CD4-positive, alpha-beta memory T cell (primary cell): Measurements from ENCODE around the gene C1orf74. TPM values are rescaled to one million over a fixed set of nuclear protein-coding genes. Genes with fewer than 3 reads are reported as not detected.
A peak's percentile ranks its signal among the peaks of the same experiment; 100 is the strongest.

Experiments
- CTCF ChIA-PET: fragments of 350-600 bp; sonication (Branson Sonifier 250); formaldehyde crosslinking; loops from one replicate; lab custom pipeline; 2021; ENCODE audit warnings: inconsistent platforms; ENCODE audit not compliant: partially characterized antibody; lab: Charles Lee
- POLR2A ChIA-PET: fragments of 350-600 bp; sonication (Branson Sonifier 250); formaldehyde crosslinking; loops from one replicate; lab custom pipeline; 2021; ENCODE audit not compliant: partially characterized antibody; lab: Charles Lee
- DNase-seq, 5 donors: peaks; one replicate each; pipeline versions ENCODE4 v3.0.0 to v3.0.0-alpha.2; 2020 to 2022; ENCODE audit warnings: mixed read lengths in 1 of 5
- H3K27ac ChIP-seq: one replicate; pipeline ENCODE4 v1.7.0; 2013; ENCODE audit warnings: low read depth, low read length
- H3K27me3 ChIP-seq: 2 replicates; pipeline ENCODE4 v1.7.0; 2013; ENCODE audit warnings: mild to moderate bottlenecking, low read length, moderate library complexity; ENCODE audit not compliant: insufficient read depth
- H3K36me3 ChIP-seq: 2 replicates; pipeline ENCODE4 v1.7.0; 2013; ENCODE audit warnings: mild to moderate bottlenecking, low read length, moderate library complexity; ENCODE audit not compliant: insufficient read depth
- H3K4me1 ChIP-seq: 2 replicates; pipeline ENCODE4 v1.7.0; 2013; ENCODE audit warnings: mild to moderate bottlenecking, low read length, moderate library complexity; ENCODE audit not compliant: insufficient read depth
- H3K4me3 ChIP-seq, 2 donors: one replicate each; pipeline ENCODE4 v1.7.0; 2013; ENCODE audit warnings: low read length in 2 of 2, mild to moderate bottlenecking in 1 of 2
- H3K9me3 ChIP-seq, 2 donors: one replicate each; pipeline ENCODE4 v1.7.0; 2013; ENCODE audit warnings: low read length in 2 of 2, control low read depth in 1 of 2; ENCODE audit not compliant: control insufficient read depth in 1 of 2
- H3K27ac Mint-ChIP-seq, 7 donors: one replicate each; pipeline ENCODE4 v1.8.0; 2020 to 2021; ENCODE audit warnings: mixed read lengths in 7 of 7, mild to moderate bottlenecking in 6 of 7, inconsistent platforms in 3 of 7, moderate library complexity in 3 of 7
- H3K27me3 Mint-ChIP-seq, 2 donors: one replicate each; pipeline ENCODE4 v1.8.0; 2020 to 2021; ENCODE audit warnings: mixed read lengths in 2 of 2
- H3K36me3 Mint-ChIP-seq, 2 donors: one replicate each; pipeline ENCODE4 v1.8.0; 2020 to 2021; ENCODE audit warnings: mixed read lengths in 2 of 2, inconsistent platforms in 1 of 2, mild to moderate bottlenecking in 1 of 2
- H3K4me1 Mint-ChIP-seq, 4 donors: one replicate each; pipeline ENCODE4 v1.8.0; 2020 to 2021; ENCODE audit warnings: mixed read lengths in 4 of 4, mild to moderate bottlenecking in 1 of 4
- H3K4me3 Mint-ChIP-seq, 8 donors: one replicate each; pipeline ENCODE4 v1.8.0; 2020 to 2021; ENCODE audit warnings: mixed read lengths in 8 of 8, mild to moderate bottlenecking in 7 of 8, moderate library complexity in 6 of 8, inconsistent platforms in 3 of 8
- H3K9me3 Mint-ChIP-seq, 8 donors: one replicate each; pipeline ENCODE4 v1.8.0; 2020 to 2021; ENCODE audit warnings: mixed read lengths in 8 of 8, mild to moderate bottlenecking in 5 of 8, inconsistent platforms in 3 of 8, moderate library complexity in 1 of 8
- intact Hi-C: fragments of 100-400 bp; cut with micrococcal nuclease; formaldehyde crosslinking; loops from one replicate; pipeline ENCODE4 v1.15.1; 2023
- polyA plus RNA-seq, 2 donors: library from polyadenylated mRNA; unstranded; fragments of 300-500 nt; fragmentation: Illumina TruSeq; gene quantifications; one replicate each; pipeline ENCODE4 v1.2.3, GENCODE V29; 2021
- total RNA-seq, 2 experiments: library from RNA; stranded (reverse); gene quantifications; one replicate each; pipeline ENCODE4 v1.2.3, GENCODE V29; 2021

The C1orf74 gene
- total and polyA plus RNA-seq, 4 experiments from 2014 or later, result 0.41 to 1.2 (median 1.2) TPM; not detected in 1

DNA sequence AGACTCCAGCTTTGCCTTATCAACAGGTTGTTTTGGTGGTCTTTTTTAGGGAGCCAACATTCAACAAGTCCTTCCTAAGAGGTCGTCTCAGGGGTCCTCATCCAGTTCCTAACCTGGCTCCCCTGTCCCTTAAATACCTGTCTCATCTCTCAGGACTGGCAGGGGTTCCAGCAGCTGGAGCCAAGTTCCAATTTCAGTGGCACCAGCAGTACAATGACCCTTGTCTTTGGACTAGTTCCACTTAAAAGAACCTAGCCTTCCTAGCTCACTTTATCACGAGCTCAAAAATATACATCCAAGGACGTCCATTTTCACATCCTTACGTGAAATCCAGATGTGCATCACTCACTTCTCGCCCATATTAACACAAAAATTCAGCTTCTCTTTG lies 47.2 kb downstream of the C1orf74 start:
- intact Hi-C loops, result no loop called here
- H3K9me3 Mint-ChIP-seq, result peaks cover 0 to 2% (median 0%) of the 10 kb centered on the region in 8 donors
- ChIA-PET POLR2A (interaction anchor here (0.9 kb wide), 1 partner anchor 9 kb away, joined by 3 read pairs; no protein-coding TSS in a partner anchor), CTCF (interaction anchor here (0.8 to 3.3 kb wide), 8 partner anchors 9 to 176 kb away, joined by 3 to 13 read pairs (median 4); no protein-coding TSS in a partner anchor)
- H3K4me3 Mint-ChIP-seq, result no peak overlapping the region
- H3K4me1 Mint-ChIP-seq, result peaks cover 4 to 9% (median 7%) of the 10 kb centered on the region in 4 donors
- peaks cover 6% of the 10 kb centered on the region for H3K4me1 ChIP-seq
- peaks cover 0 to 2% of the 10 kb centered on the region in 2 donors for H3K27me3 Mint-ChIP-seq
- H3K9me3 ChIP-seq, result no peaks in the 10 kb centered on the region
- no peak for DNase-seq
- H3K27ac ChIP-seq, result no peak overlapping the region
- peaks cover 0 to 8% of the 10 kb centered on the region in 2 donors for H3K36me3 Mint-ChIP-seq
- no peaks in the 10 kb centered on the region for H3K27me3 ChIP-seq
- no peaks in the 10 kb centered on the region for H3K36me3 ChIP-seq
- no peak overlapping the region for H3K27ac Mint-ChIP-seq
- H3K4me3 ChIP-seq, result no peak overlapping the region

DNA sequence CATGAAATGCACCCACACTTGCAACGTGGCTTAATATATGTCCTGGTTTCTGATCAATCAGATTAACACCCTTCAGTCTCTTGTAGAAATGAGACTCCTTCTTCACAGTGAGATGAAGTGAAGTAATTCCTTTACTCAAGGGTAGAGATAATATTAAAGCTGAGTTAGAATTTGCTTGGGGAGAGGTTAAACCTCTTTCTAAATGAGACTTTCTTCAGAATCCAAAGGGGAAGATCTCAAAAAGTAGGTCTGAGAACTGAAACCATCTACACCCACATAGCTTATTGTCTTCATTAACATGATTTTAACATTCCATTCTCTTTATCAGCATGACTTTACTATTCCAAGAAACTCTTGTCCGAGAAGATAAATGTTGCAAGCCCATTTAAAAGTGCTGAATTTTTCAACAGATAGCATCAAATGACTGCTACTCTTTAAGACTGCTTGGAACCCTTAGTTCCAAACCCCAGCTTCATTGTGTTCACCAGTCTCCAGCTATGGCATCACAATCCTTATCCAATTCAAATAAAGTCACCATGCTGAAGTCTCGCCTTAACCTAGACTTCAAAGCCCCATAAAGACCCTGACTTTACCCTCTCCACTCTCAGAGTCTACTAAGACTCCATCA lies 47.8 kb downstream of the C1orf74 start:
- ChIA-PET CTCF (interaction anchor here (0.8 to 3.3 kb wide), 7 partner anchors 9 to 175 kb away, joined by 3 to 13 read pairs (median 4); no protein-coding TSS in a partner anchor), POLR2A (interaction anchor here (0.9 to 1.2 kb wide), 2 partner anchors 9 to 19 kb away, joined by 3 read pairs; partner anchors contain the start of gene TRAF3IP3)
- Mint-ChIP-seq H3K4me3 (no peak overlapping the region), H3K27me3 (peaks cover 0 to 2% of the 10 kb centered on the region in 2 donors), H3K4me1 (peaks cover 0 to 4% (median 3%) of the 10 kb centered on the region in 4 donors), H3K9me3 (peaks cover 0 to 2% (median 0%) of the 10 kb centered on the region in 8 donors), H3K36me3 (peaks cover 0 to 8% of the 10 kb centered on the region in 2 donors), H3K27ac (no peak overlapping the region)
- intact Hi-C loops, result no loop called here
- Histone ChIP-seq H3K9me3 (no peaks in the 10 kb centered on the region), H3K4me1 (peaks cover under 1% of the 10 kb centered on the region), H3K36me3 (no peaks in the 10 kb centered on the region), H3K4me3 (no peak overlapping the region), H3K27me3 (no peaks in the 10 kb centered on the region), H3K27ac (no peak overlapping the region)
- DNase-seq, result no peak

GRCh38 chr1:209733409-209734192 lies 50.8 kb downstream of the C1orf74 start:
- Histone ChIP-seq H3K9me3 (no peaks in the 10 kb centered on the region), H3K36me3 (no peaks in the 10 kb centered on the region), H3K27me3 (no peaks in the 10 kb centered on the region), H3K4me1 (no peaks in the 10 kb centered on the region), H3K27ac (no peak overlapping the region), H3K4me3 (no peak overlapping the region)
- intact Hi-C loops, result no loop called here
- Mint-ChIP-seq H3K4me1 (peaks cover 0 to 3% (median 0%) of the 10 kb centered on the region in 4 donors), H3K4me3 (no peak overlapping the region), H3K9me3 (peaks cover 0 to 2% (median 0%) of the 10 kb centered on the region in 8 donors), H3K36me3 (peaks cover 0 to 8% of the 10 kb centered on the region in 2 donors), H3K27ac (peak overlapping the region in 1 of 7 donors; percentile 23), H3K27me3 (peaks cover 0 to 2% of the 10 kb centered on the region in 2 donors)
- DNase-seq, result no peak
- POLR2A ChIA-PET, result no interaction called here
- CTCF ChIA-PET, result interaction anchor here (1.1 to 3.3 kb wide), 5 partner anchors 9 to 159 kb away, joined by 3 to 11 read pairs (median 5); no protein-coding TSS in a partner anchor

DNA sequence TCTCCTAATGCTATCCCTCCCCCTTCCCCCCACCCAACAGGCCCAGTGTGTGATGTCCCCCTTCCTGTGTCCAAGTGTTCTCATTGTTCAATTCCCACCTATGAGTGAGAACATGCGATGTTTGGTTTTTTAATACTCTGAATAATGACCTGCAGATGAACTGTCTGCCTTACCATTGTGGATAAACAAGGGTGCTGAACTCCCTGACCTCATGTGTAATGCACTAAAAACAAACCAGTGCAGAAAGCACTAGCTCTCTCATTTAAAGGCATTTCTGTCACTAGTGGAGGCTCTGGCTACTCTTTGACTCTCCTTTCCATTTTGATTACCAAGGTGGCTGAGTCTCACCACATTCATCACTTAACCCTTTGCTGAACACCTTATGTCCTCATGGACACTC lies 51.6 kb downstream of the C1orf74 start:
- Histone ChIP-seq H3K27me3 (no peaks in the 10 kb centered on the region), H3K4me3 (no peak overlapping the region), H3K4me1 (no peaks in the 10 kb centered on the region), H3K27ac (no peak overlapping the region), H3K36me3 (no peaks in the 10 kb centered on the region), H3K9me3 (no peaks in the 10 kb centered on the region)
- intact Hi-C loops, result no loop called here
- DNase-seq, result no peak
- Mint-ChIP-seq H3K9me3 (peaks cover 0 to 2% (median 0%) of the 10 kb centered on the region in 8 donors), H3K27me3 (peaks cover 0 to 2% of the 10 kb centered on the region in 2 donors), H3K4me1 (peaks cover 0 to 3% (median 0%) of the 10 kb centered on the region in 4 donors), H3K36me3 (peaks cover 0 to 5% of the 10 kb centered on the region in 2 donors), H3K4me3 (no peak overlapping the region), H3K27ac (no peak overlapping the region)
- ChIA-PET POLR2A (no interaction called here), CTCF (no interaction called here)

- peaks cover 6 to 14% (median 8%) of the 10 kb centered on the region in 4 donors for H3K4me1 Mint-ChIP-seq
- no peak overlapping the region for H3K27ac ChIP-seq
- H3K9me3 Mint-ChIP-seq, result peaks cover 0 to 2% (median 0%) of the 10 kb centered on the region in 8 donors
- POLR2A ChIA-PET, result interaction anchor here (1.9 kb wide), 1 partner anchor 44 kb away, joined by 6 read pairs; no protein-coding TSS in a partner anchor
- no peaks in the 10 kb centered on the region for H3K27me3 ChIP-seq
- intact Hi-C loops, result no loop called here
- peaks cover 0 to 7% of the 10 kb centered on the region in 2 donors for H3K36me3 Mint-ChIP-seq
- CTCF ChIA-PET, result interaction anchor here (1.7 kb wide), 1 partner anchor 15 kb away, joined by 3 read pairs; no protein-coding TSS in a partner anchor
- H3K27ac Mint-ChIP-seq, result no peak overlapping the region
- no peaks in the 10 kb centered on the region for H3K9me3 ChIP-seq
- no peak overlapping the region for H3K4me3 Mint-ChIP-seq
- no peak overlapping the region for H3K4me3 ChIP-seq
- no peak for DNase-seq
- H3K4me1 ChIP-seq, result peaks cover 9% of the 10 kb centered on the region
- H3K27me3 Mint-ChIP-seq, result peaks cover 0 to 2% of the 10 kb centered on the region in 2 donors
- H3K36me3 ChIP-seq, result no peaks in the 10 kb centered on the region
Measured at GRCh38 chr1:209729436-209729835, 54.9 kb downstream of the C1orf74 start.

Other genes with a start within 250 kb of the C1orf74 start
- gene CAMK1G, start 200.8 kb downstream of the C1orf74 start, total RNA-seq, result not detected
- not detected for gene CAMK1G, start 200.8 kb downstream of the C1orf74 start, polyA plus RNA-seq
- under 1 TPM; 0.38 to 0.69 TPM for gene LAMB3, start 132.1 kb downstream of the C1orf74 start, total RNA-seq
- gene LAMB3, start 132.1 kb downstream of the C1orf74 start, polyA plus RNA-seq, result under 1 TPM in 1 of 2 donors, not detected in 1; 0.18 TPM
- 1 to 10 TPM in 1 of 2 experiments, not detected in 1; 1.2 TPM for gene G0S2, start 109.1 kb downstream of the C1orf74 start, total RNA-seq
- gene G0S2, start 109.1 kb downstream of the C1orf74 start, polyA plus RNA-seq, result 1 to 10 TPM in 1 of 2 donors, under 1 TPM in 1; 0.58 to 2.0 TPM
- under 1 TPM in 1 of 2 experiments, not detected in 1; 0.49 TPM for gene HSD11B1, start 79.7 kb downstream of the C1orf74 start, total RNA-seq
- gene HSD11B1, start 79.7 kb downstream of the C1orf74 start, polyA plus RNA-seq, result 1 to 10 TPM; 5.6 to 7.3 TPM
- 100 to 1,000 TPM; 571 to 574 TPM for gene TRAF3IP3, start 28.5 kb downstream of the C1orf74 start, total RNA-seq
- gene TRAF3IP3, start 28.5 kb downstream of the C1orf74 start, polyA plus RNA-seq, result 100 to 1,000 TPM; 435 to 487 TPM
- gene IRF6, start 21.6 kb upstream of the C1orf74 start, total RNA-seq, result under 1 TPM; 0.15 to 0.50 TPM
- gene IRF6, start 21.6 kb upstream of the C1orf74 start, polyA plus RNA-seq, result under 1 TPM in 1 of 2 donors, not detected in 1; 0.42 TPM
- gene UTP25, start 43.4 kb upstream of the C1orf74 start, total RNA-seq, result 10 to 100 TPM; 13.4 to 13.6 TPM
- 1 to 10 TPM; 3.7 to 5.4 TPM for gene UTP25, start 43.4 kb upstream of the C1orf74 start, polyA plus RNA-seq
- not detected for gene SYT14, start 153.7 kb upstream of the C1orf74 start, total RNA-seq
- gene SYT14, start 153.7 kb upstream of the C1orf74 start, polyA plus RNA-seq, result not detected